Stimulated activated CD4-positive, alpha-beta T cell treated with anti-CD3 and anti-CD28 coated beads, Interleukin-12 subunit alpha, Interleukin-12 subunit beta, amount 100 ng/mL, for 24 hours (primary cell): ENCODE data around the gene CCR1.
"Not testable (repeated sequence)": the region's sequence is repeated elsewhere in the genome, so short reads cannot be mapped to it uniquely, and the experiment has no call there.

Experiments
- DNase-seq, 2 experiments: peaks; one replicate each; pipeline ENCODE4 v3.0.0-alpha.2; 2020; ENCODE audit warnings: low read depth in 2 of 2

The CCR1 gene

DNA sequence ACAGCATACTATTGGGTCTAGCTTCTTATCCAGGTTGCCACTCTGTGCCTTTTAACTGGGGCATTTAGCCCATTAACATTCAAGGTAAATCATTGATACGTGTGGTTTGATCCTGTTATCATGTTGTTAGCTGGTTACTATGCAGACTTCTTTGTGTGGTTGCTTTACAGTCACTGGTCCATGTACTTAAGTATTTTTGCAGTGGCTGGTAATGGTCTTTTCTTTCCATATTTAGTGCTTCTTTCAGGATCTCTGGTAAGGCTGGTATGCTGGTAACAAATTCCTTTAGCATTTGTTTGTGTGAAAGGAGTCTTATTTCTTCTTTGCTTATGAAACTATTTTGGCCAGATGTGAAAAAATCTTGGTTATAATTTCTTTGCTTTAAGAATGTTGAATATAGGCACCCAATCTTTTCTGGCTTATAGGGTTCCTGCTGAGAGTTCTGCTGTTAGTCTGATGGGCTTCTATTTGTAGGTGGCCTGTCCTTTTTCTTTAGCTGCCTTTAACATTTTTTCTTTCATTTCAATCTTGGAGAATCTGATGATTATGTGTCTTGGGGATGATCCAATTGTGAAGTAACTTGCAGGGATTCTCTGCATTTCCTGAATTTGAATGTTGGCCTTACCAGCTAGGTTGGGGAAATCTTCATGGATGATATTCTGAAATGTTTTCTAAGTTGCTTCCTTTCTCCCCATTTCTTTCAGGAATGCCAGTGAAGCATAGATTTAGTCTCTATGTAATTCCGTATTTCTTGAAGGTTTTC, 39.3 kb downstream of the CCR1 start:
- no peak for DNase-seq

- DNase-seq, result no peak
Observed at GRCh38 chr3:46163556-46164041, 44.5 kb downstream of the CCR1 start.

- DNase-seq, result no peak
Observed at GRCh38 chr3:46162975-46163555, 45.0 kb downstream of the CCR1 start.

DNA sequence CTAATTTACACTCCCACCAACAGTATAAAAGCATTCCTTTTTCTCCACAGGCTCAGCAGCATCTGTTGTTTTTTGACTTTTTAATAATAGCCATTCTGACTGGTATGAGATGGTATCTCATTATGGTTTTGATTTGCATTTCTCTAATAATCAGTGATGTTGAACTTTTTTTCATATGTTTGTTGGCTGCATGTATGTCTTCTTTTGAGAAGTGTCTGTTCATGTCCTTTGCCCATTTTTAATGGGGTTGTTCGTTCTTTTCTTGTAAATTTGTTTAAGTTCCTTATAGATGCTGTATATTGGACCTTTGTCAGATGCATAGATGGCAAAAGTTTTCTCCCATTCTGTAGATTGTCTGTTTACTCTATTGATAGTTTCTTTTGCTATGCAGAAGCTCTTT, 50.4 kb downstream of the CCR1 start:
- not testable (repeated sequence) for DNase-seq

GRCh38 chr3:46154311-46154710, 53.8 kb downstream of the CCR1 start:
- no peak for DNase-seq
